ENCODE data around the gene ELMO1.

DNA sequence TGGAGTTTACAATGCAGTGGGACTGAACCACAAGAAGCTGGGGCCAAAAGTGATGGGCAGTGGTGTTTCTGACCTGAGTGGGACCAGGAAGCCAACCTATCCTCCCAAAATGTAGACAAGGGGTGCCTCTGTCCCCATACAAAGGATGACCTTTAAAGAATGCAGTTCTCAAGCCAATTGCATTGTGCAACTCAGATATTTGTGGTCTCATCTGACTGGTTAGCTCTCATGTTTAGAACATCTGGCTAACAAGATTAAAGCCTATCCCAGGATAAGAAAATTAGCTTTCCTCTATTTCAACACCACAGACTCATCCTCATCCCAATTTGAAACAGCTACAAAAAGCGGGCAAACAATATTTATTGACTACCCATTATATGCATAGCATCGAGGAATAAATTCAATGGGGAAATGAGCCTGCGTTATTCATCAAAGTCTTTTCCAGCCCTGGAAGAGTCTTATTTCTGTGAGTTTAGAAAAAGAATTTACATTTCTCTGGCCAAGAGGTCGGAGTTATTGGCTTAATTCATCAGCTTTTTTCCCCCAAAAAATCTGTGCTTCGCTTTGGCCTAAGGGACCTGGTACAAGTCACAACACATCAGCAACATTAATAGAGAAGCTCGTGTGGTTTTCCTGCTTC lies 26.7 kb downstream of the ELMO1 start:
- TF ChIP-seq, protein P1, sequence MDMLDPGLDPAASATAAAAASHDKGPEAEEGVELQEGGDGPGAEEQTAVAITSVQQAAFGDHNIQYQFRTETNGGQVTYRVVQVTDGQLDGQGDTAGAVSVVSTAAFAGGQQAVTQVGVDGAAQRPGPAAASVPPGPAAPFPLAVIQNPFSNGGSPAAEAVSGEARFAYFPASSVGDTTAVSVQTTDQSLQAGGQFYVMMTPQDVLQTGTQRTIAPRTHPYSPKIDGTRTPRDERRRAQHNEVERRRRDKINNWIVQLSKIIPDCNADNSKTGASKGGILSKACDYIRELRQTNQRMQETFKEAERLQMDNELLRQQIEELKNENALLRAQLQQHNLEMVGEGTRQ (IDR thresholded peaks at IDR 0.05; ENCODE audit: low read depth, low read length) = no peak
- TF ChIP-seq, protein P1 (CRISPR knock-in tag; IDR thresholded peaks at IDR 0.05; ENCODE audit: borderline replicate concordance) = no peak
- TF ChIP-seq NRL (CRISPR knock-in tag; IDR thresholded peaks at IDR 0.05; ENCODE audit: borderline replicate concordance) (no peak), SP2 (CRISPR knock-in tag; IDR thresholded peaks at IDR 0.05) (no peak), JARID2 (CRISPR knock-in tag; IDR thresholded peaks at IDR 0.05; ENCODE audit: insufficient replicate concordance) (no peak), POLR2AphosphoS5 (IDR thresholded peaks at IDR 0.05; ENCODE audit: low read depth, low read length) (no peak)
- TF ChIP-seq, protein P2, sequence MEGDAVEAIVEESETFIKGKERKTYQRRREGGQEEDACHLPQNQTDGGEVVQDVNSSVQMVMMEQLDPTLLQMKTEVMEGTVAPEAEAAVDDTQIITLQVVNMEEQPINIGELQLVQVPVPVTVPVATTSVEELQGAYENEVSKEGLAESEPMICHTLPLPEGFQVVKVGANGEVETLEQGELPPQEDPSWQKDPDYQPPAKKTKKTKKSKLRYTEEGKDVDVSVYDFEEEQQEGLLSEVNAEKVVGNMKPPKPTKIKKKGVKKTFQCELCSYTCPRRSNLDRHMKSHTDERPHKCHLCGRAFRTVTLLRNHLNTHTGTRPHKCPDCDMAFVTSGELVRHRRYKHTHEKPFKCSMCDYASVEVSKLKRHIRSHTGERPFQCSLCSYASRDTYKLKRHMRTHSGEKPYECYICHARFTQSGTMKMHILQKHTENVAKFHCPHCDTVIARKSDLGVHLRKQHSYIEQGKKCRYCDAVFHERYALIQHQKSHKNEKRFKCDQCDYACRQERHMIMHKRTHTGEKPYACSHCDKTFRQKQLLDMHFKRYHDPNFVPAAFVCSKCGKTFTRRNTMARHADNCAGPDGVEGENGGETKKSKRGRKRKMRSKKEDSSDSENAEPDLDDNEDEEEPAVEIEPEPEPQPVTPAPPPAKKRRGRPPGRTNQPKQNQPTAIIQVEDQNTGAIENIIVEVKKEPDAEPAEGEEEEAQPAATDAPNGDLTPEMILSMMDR (CRISPR knock-in tag; IDR thresholded peaks at IDR 0.05) = no peak
- TF ChIP-seq, protein P3, sequence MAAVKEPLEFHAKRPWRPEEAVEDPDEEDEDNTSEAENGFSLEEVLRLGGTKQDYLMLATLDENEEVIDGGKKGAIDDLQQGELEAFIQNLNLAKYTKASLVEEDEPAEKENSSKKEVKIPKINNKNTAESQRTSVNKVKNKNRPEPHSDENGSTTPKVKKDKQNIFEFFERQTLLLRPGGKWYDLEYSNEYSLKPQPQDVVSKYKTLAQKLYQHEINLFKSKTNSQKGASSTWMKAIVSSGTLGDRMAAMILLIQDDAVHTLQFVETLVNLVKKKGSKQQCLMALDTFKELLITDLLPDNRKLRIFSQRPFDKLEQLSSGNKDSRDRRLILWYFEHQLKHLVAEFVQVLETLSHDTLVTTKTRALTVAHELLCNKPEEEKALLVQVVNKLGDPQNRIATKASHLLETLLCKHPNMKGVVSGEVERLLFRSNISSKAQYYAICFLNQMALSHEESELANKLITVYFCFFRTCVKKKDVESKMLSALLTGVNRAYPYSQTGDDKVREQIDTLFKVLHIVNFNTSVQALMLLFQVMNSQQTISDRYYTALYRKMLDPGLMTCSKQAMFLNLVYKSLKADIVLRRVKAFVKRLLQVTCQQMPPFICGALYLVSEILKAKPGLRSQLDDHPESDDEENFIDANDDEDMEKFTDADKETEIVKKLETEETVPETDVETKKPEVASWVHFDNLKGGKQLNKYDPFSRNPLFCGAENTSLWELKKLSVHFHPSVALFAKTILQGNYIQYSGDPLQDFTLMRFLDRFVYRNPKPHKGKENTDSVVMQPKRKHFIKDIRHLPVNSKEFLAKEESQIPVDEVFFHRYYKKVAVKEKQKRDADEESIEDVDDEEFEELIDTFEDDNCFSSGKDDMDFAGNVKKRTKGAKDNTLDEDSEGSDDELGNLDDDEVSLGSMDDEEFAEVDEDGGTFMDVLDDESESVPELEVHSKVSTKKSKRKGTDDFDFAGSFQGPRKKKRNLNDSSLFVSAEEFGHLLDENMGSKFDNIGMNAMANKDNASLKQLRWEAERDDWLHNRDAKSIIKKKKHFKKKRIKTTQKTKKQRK (IDR thresholded peaks at IDR 0.05; ENCODE audit: low read length) = no peak
- TF ChIP-seq, protein P4, sequence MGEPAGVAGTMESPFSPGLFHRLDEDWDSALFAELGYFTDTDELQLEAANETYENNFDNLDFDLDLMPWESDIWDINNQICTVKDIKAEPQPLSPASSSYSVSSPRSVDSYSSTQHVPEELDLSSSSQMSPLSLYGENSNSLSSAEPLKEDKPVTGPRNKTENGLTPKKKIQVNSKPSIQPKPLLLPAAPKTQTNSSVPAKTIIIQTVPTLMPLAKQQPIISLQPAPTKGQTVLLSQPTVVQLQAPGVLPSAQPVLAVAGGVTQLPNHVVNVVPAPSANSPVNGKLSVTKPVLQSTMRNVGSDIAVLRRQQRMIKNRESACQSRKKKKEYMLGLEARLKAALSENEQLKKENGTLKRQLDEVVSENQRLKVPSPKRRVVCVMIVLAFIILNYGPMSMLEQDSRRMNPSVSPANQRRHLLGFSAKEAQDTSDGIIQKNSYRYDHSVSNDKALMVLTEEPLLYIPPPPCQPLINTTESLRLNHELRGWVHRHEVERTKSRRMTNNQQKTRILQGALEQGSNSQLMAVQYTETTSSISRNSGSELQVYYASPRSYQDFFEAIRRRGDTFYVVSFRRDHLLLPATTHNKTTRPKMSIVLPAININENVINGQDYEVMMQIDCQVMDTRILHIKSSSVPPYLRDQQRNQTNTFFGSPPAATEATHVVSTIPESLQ (CRISPR knock-in tag; conservative IDR thresholded peaks at IDR 0.05) = no peak
- TF ChIP-seq, protein P5, sequence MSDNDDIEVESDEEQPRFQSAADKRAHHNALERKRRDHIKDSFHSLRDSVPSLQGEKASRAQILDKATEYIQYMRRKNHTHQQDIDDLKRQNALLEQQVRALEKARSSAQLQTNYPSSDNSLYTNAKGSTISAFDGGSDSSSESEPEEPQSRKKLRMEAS (IDR thresholded peaks at IDR 0.05) = no peak

Data from HepG2 (cell line).